B cell (primary cell): Measurements from ENCODE around the gene SLC41A3. TPM values are rescaled to one million over a fixed set of nuclear protein-coding genes. Genes with fewer than 3 reads are reported as not detected.

ENCODE experiments used
- ATAC-seq: fragments of 200-7000 bp; cut with Tn5 transposase; one replicate; pipeline ENCODE4 v1.10.0; 2021; ENCODE audit warnings: low read depth, mild to moderate bottlenecking, moderate number of reproducible peaks, moderate library complexity
- CTCF ChIA-PET: fragments of 350-600 bp; sonication (Branson Sonifier 250); formaldehyde crosslinking; loops from one replicate; lab custom pipeline; 2021; ENCODE audit warnings: antibody characterized with exemption, inconsistent platforms; lab: Charles Lee
- POLR2A ChIA-PET: fragments of 350-600 bp; sonication (Branson Sonifier 250); formaldehyde crosslinking; loops from one replicate; lab custom pipeline; 2021; ENCODE audit warnings: antibody characterized with exemption; lab: Charles Lee
- DNase-seq: peaks from one replicate; pipeline ENCODE4 v3.0.0; 2013
- H2AFZ ChIP-seq: 2 replicates; pipeline ENCODE4 v1.6.1; 2012; ENCODE audit warnings: mild to moderate bottlenecking, low read depth, low read length; ENCODE audit not compliant: insufficient read depth, poor library complexity, severe bottlenecking
- H3K27ac ChIP-seq, 2 donors: 1 replicate in 1 of 2; 2 replicates in 1 of 2; pipeline ENCODE4 v1.5.1; 2012 to 2013; ENCODE audit warnings: low read length in 2 of 2, mild to moderate bottlenecking in 2 of 2, moderate library complexity in 1 of 2
- H3K27me3 ChIP-seq, 4 experiments: fragments of 200-600 bp in 1 of 4; sonication (generic) in 1 of 4; replicated peaks in 1 of 4; 1 replicate in 2 of 4; 2 replicates in 2 of 4; pipeline versions ENCODE4 v1.6.1 to v1.7.0; 2013 to 2016; ENCODE audit warnings: low read length in 3 of 4, mild to moderate bottlenecking in 2 of 4, mixed read lengths in 1 of 4, moderate library complexity in 1 of 4; ENCODE audit not compliant: insufficient read depth in 4 of 4, control insufficient read depth in 3 of 4; ENCODE audit errors: control extremely low read depth in 1 of 4
- H3K36me3 ChIP-seq, 2 experiments: replicated peaks in 1 of 2; 1 replicate in 1 of 2; 2 replicates in 1 of 2; pipeline versions ENCODE4 v1.6.1 to v1.7.1; 2013; ENCODE audit warnings: low read length in 1 of 2; ENCODE audit not compliant: insufficient read depth in 2 of 2, control insufficient read depth in 1 of 2; ENCODE audit errors: control extremely low read depth in 1 of 2, extremely low read depth in 1 of 2
- H3K4me1 ChIP-seq, 2 donors: fragments of 200-600 bp in 1 of 2; sonication (generic) in 1 of 2; 1 replicate in 1 of 2; 2 replicates in 1 of 2; pipeline versions ENCODE4 v1.5.1 to v1.6.1; 2013 to 2017; ENCODE audit warnings: low read length in 2 of 2; ENCODE audit not compliant: control insufficient read depth in 2 of 2, insufficient read depth in 2 of 2
- H3K4me2 ChIP-seq: replicated peaks from 2 replicates; pipeline ENCODE3; 2012; ENCODE audit warnings: mild to moderate bottlenecking, low read depth, low read length; ENCODE audit not compliant: poor library complexity, severe bottlenecking
- H3K4me3 ChIP-seq, 5 experiments: fragments of 200-600 bp in 1 of 5; sonication (generic) in 1 of 5; 1 replicate in 3 of 5; 2 replicates in 2 of 5; pipeline versions ENCODE4 v1.5.1 to v1.7.0; 2011 to 2016; ENCODE audit warnings: low read length in 4 of 5, mild to moderate bottlenecking in 4 of 5, low read depth in 2 of 5, control low read depth in 1 of 5, moderate library complexity in 1 of 5; ENCODE audit not compliant: insufficient read depth in 1 of 5; ENCODE audit errors: control extremely low read depth in 1 of 5, extremely low read depth in 1 of 5
- H3K79me2 ChIP-seq: fragments of 200-600 bp; sonication (generic); one replicate; pipeline ENCODE4 v1.6.0; 2016; ENCODE audit warnings: low read length; ENCODE audit not compliant: control insufficient read depth, insufficient read depth
- H3K9ac ChIP-seq: fragments of 200-600 bp; sonication (generic); 2 replicates; pipeline ENCODE4 v1.6.1; 2017; ENCODE audit warnings: mild to moderate bottlenecking, low read length, moderate library complexity
- H3K9me3 ChIP-seq, 3 donors: one replicate each; pipeline versions ENCODE4 v1.6.1 to v1.7.1; 2013; ENCODE audit warnings: low read length in 2 of 3; ENCODE audit not compliant: control insufficient read depth in 2 of 3, insufficient read depth in 1 of 3; ENCODE audit errors: control extremely low read depth in 1 of 3
- H4K20me1 ChIP-seq: 2 replicates; pipeline ENCODE4 v1.6.0; 2012; ENCODE audit warnings: mild to moderate bottlenecking, low read length; ENCODE audit not compliant: insufficient read depth, control insufficient read depth, poor library complexity, severe bottlenecking
- H3K27ac Mint-ChIP-seq: one replicate; pipeline ENCODE4 v1.8.0; 2021; ENCODE audit warnings: mixed read lengths
- H3K27me3 Mint-ChIP-seq: one replicate; pipeline ENCODE4 v1.8.0; 2021; ENCODE audit warnings: mixed read lengths
- H3K4me1 Mint-ChIP-seq: one replicate; pipeline ENCODE4 v1.8.0; 2021; ENCODE audit warnings: mixed read lengths
- H3K4me3 Mint-ChIP-seq: one replicate; pipeline ENCODE4 v1.8.0; 2021; ENCODE audit warnings: mixed read lengths
- H3K9me3 Mint-ChIP-seq: one replicate; pipeline ENCODE4 v1.8.0; 2022; ENCODE audit warnings: mixed read lengths; ENCODE audit not compliant: insufficient read depth
- EZH2 ChIP-seq: IDR thresholded peaks from 2 replicates; pipeline ENCODE4 v1.6.1; 2012; ENCODE audit warnings: borderline replicate concordance, low read depth, mild to moderate bottlenecking, moderate library complexity, low read length; ENCODE audit not compliant: insufficient read depth, poor library complexity, severe bottlenecking
- WGBS: methylation state at CpG from one replicate; pipeline ENCODE4 v1.1.5; 2013; ENCODE audit warnings: missing lambda C conversion rate; ENCODE audit not compliant: insufficient coverage; 5-methylcytosine and 5-hydroxymethylcytosine counted together
- intact Hi-C: fragments of 100-400 bp; cut with micrococcal nuclease; formaldehyde crosslinking; loops from one replicate; pipeline ENCODE4 v1.10.0; 2022
- polyA plus RNA-seq: library from polyadenylated mRNA; depleted of rRNA; stranded (reverse); fragments of >200 nt; gene quantifications from 2 replicates; pipeline ENCODE4 v1.2.3, GENCODE V29; 2012
- total RNA-seq, 2 donors: library from RNA; stranded (reverse); fragments of 120-200 nt in 1 of 2; gene quantifications; 1 replicate in 1 of 2; 2 replicates in 1 of 2; pipeline versions ENCODE4 v1.2.3 to v1.2.4, GENCODE V29; 2013 to 2022
- TF ChIP-seq, protein P1 (sequence below): fragments of 200-600 bp; IDR thresholded peaks from one replicate; pipeline ENCODE4 v1.8.0; 2022; ENCODE audit warnings: antibody characterized with exemption, mild to moderate bottlenecking

Gene SLC41A3
- total and polyA plus RNA-seq, 2 donors (not counting 1 experiment from before 2014, with no cell fraction given): 34.2 to 39.3 TPM

DNA sequence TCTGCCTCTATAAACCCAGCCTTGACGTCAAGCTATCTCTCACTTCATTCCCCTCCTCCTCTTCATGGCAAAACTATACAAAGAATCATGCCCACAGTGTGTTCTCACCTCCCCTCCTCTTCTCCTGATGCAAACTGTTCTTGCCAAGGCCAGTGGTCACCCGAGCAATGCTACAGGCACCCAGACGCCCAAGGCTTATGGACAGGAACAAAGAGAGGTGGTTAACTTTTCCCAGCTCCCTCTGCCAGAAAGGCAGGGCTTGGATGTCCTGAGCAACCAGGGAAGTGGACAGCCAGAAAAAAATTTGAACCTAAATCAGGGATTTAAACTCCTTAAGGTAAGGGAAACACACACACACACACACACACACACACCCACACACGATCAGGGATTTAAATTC, 5.1 kb downstream of the SLC41A3 start:
- 95% methylated on average over 3 of the region's 4 CpGs for WGBS

DNA sequence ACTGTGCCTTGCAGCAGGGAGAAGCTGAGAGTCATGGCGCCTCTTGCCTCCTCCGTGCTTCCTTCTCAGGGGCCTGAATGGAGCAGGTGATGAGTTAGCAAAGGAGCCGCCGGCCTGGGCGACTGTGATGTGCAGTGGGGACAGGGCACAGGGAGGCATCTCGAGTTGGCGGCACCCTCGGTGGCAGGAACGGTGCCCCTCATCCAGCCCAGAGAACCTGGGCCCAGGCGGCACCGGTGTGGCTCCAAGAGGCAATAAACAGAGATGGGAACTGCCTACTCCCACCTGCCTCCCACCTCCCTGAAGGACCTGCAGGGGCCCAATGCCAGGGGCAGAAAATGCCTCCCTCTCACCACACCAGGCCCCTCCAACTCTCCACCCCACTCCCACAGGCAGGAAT, 6.2 kb downstream of the SLC41A3 start:
- Histone ChIP-seq H3K36me3 (no peaks in the 10 kb centered on the region), H3K9me3 (peaks cover 0 to 4% (median 0%) of the 10 kb centered on the region in 3 donors), H3K4me3 (no peak overlapping the region), H2AFZ (no peak overlapping the region), H3K4me2 (no peak overlapping the region), H3K79me2 (peaks cover 12% of the 10 kb centered on the region), H3K27ac (no peak overlapping the region), H3K9ac (no peak overlapping the region), H3K4me1 (peaks cover 0 to under 1% of the 10 kb centered on the region in 2 donors), H3K27me3 (no peaks in the 10 kb centered on the region), H4K20me1 (no peaks in the 10 kb centered on the region)
- no peaks in the 10 kb centered on the region for H3K9me3 Mint-ChIP-seq
- ChIA-PET CTCF (interaction anchor here (1.1 kb wide), 1 partner anchor 87 kb away, joined by 3 read pairs; no protein-coding TSS in a partner anchor), POLR2A (no interaction called here)
- H3K4me3 Mint-ChIP-seq: no peak overlapping the region
- 98% methylated on average over 11 of the region's 11 CpGs for WGBS
- DNase-seq (no peak), ATAC-seq (no peak)
- H3K27ac Mint-ChIP-seq: no peak overlapping the region
- H3K4me1 Mint-ChIP-seq: no peaks in the 10 kb centered on the region
- H3K27me3 Mint-ChIP-seq: no peaks in the 10 kb centered on the region
- intact Hi-C loops: no loop called here
- no peak for TF ChIP-seq EZH2
- TF ChIP-seq, protein P1, sequence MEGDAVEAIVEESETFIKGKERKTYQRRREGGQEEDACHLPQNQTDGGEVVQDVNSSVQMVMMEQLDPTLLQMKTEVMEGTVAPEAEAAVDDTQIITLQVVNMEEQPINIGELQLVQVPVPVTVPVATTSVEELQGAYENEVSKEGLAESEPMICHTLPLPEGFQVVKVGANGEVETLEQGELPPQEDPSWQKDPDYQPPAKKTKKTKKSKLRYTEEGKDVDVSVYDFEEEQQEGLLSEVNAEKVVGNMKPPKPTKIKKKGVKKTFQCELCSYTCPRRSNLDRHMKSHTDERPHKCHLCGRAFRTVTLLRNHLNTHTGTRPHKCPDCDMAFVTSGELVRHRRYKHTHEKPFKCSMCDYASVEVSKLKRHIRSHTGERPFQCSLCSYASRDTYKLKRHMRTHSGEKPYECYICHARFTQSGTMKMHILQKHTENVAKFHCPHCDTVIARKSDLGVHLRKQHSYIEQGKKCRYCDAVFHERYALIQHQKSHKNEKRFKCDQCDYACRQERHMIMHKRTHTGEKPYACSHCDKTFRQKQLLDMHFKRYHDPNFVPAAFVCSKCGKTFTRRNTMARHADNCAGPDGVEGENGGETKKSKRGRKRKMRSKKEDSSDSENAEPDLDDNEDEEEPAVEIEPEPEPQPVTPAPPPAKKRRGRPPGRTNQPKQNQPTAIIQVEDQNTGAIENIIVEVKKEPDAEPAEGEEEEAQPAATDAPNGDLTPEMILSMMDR: no peak

More for the DNA sequence above, 5.1 kb downstream of the SLC41A3 start:
- DNase-seq: no peak
- no peaks in the 10 kb centered on the region for H4K20me1 ChIP-seq
- H3K9me3 ChIP-seq: no peaks in the 10 kb centered on the region
- Mint-ChIP-seq H3K4me3 (no peak overlapping the region), H3K9me3 (no peaks in the 10 kb centered on the region), H3K4me1 (peaks cover 6% of the 10 kb centered on the region), H3K27ac (no peak overlapping the region), H3K27me3 (no peaks in the 10 kb centered on the region)
- no peak overlapping the region for H3K27ac ChIP-seq
- ChIA-PET CTCF (interaction anchor here (1.0 to 1.3 kb wide), 2 partner anchors 9 to 13 kb away, joined by 3 read pairs; no protein-coding TSS in a partner anchor), POLR2A (no interaction called here)
- no peak overlapping the region for H3K9ac ChIP-seq
- no peaks in the 10 kb centered on the region for H3K36me3 ChIP-seq
- H3K79me2 ChIP-seq: peaks cover 5% of the 10 kb centered on the region
- H3K27me3 ChIP-seq: no peaks in the 10 kb centered on the region
- no peak for TF ChIP-seq EZH2
- TF ChIP-seq, protein P1: no peak
- peaks cover 8% of the 10 kb centered on the region in 2 donors for H3K4me1 ChIP-seq
- H2AFZ ChIP-seq: no peak overlapping the region
- no peak for ATAC-seq
- H3K4me3 ChIP-seq: no peak overlapping the region
- no peak overlapping the region for H3K4me2 ChIP-seq
- intact Hi-C loops: no loop called here
